HEK293 (cell line): Measurements from ENCODE around the gene HBEGF.

Experiments
- CTCF ChIA-PET: fragments of 350-600 bp; formaldehyde crosslinking; extraction: SDS; loops from one replicate; lab custom pipeline; 2021; ENCODE audit warnings: antibody characterized with exemption; lab: Yijun Ruan, JAX
- POLR2A ChIA-PET: fragments of 300-600 bp; formaldehyde crosslinking; extraction: SDS; loops from one replicate; lab custom pipeline; 2020; ENCODE audit warnings: antibody characterized with exemption, inconsistent platforms; lab: Yijun Ruan, JAX
- H3K27ac ChIP-seq: fragments of 200-500 bp; sonication (Bioruptor generic); 2 replicates; pipeline ENCODE4 v1.5.1; 2014; ENCODE audit warnings: low read depth, low read length, control low read depth, inconsistent platforms; ENCODE audit errors: extremely low read depth
- H3K36me3 ChIP-seq, 2 experiments: fragments of 200-500 bp in 1 of 2; sonication (Bioruptor generic) in 1 of 2; 1 replicate in 1 of 2; 2 replicates in 1 of 2; pipeline ENCODE4 v1.5.1; 2014 to 2017; ENCODE audit warnings: inconsistent platforms in 2 of 2, low read length in 2 of 2; ENCODE audit not compliant: control insufficient read depth in 2 of 2, insufficient read depth in 1 of 2
- H3K4me1 ChIP-seq: fragments of 200-500 bp; sonication (Bioruptor generic); 2 replicates; pipeline ENCODE4 v1.5.1; 2014; ENCODE audit warnings: mild to moderate bottlenecking, low read length, inconsistent platforms; ENCODE audit not compliant: control insufficient read depth, insufficient read depth
- H3K4me3 ChIP-seq: 2 replicates; pipeline ENCODE4 v1.5.1; 2011; ENCODE audit warnings: low read depth, mild to moderate bottlenecking, control low read depth, low read length, moderate library complexity
- H3K9me3 ChIP-seq: fragments of 200-500 bp; sonication (Bioruptor generic); 2 replicates; pipeline ENCODE4 v1.5.1; 2014; ENCODE audit warnings: low read depth, low read length, inconsistent platforms; ENCODE audit not compliant: control insufficient read depth, insufficient read depth
- BCL6B ChIP-seq: fragments of 450-650 bp; formaldehyde crosslinking; IDR thresholded peaks from 2 replicates; pipeline ENCODE4 v1.5.1; 2017; ENCODE audit warnings: missing biosample characterization, missing genetic modification characterization
- CTCF ChIP-seq: fragments of 450-650 bp; formaldehyde crosslinking; IDR thresholded peaks from 2 replicates; pipeline ENCODE4 v1.5.1; 2016; ENCODE audit warnings: missing biosample characterization, missing genetic modification characterization
- KLF9 ChIP-seq: fragments of 450-650 bp; formaldehyde crosslinking; IDR thresholded peaks from 2 replicates; pipeline ENCODE4 v1.5.1; 2016; ENCODE audit warnings: missing biosample characterization, missing genetic modification characterization, low read depth
- PRDM1 ChIP-seq: fragments of 450-650 bp; formaldehyde crosslinking; IDR thresholded peaks from 2 replicates; pipeline ENCODE4; 2016; ENCODE audit warnings: missing biosample characterization, missing genetic modification characterization
- SP7 ChIP-seq: fragments of 450-650 bp; formaldehyde crosslinking; IDR thresholded peaks from 2 replicates; pipeline ENCODE4 v1.5.1; 2016; ENCODE audit warnings: missing biosample characterization, missing genetic modification characterization
- ZBTB20 ChIP-seq: fragments of 450-650 bp; formaldehyde crosslinking; IDR thresholded peaks from 2 replicates; pipeline ENCODE4 v1.5.1; 2016; ENCODE audit warnings: missing biosample characterization, missing genetic modification characterization
- ZBTB21 ChIP-seq: fragments of 450-650 bp; formaldehyde crosslinking; IDR thresholded peaks from 2 replicates; pipeline ENCODE4 v1.5.1; 2017; ENCODE audit warnings: missing biosample characterization, missing genetic modification characterization
- ZFHX2 ChIP-seq: fragments of 450-650 bp; formaldehyde crosslinking; conservative IDR thresholded peaks from 2 replicates; pipeline ENCODE4 v1.5.1; 2016; ENCODE audit warnings: missing biosample characterization, missing genetic modification characterization
- ZNF112 ChIP-seq: fragments of 450-650 bp; formaldehyde crosslinking; IDR thresholded peaks from 2 replicates; pipeline ENCODE4 v1.5.0; 2017; ENCODE audit warnings: missing biosample characterization, missing genetic modification characterization
- ZNF157 ChIP-seq: fragments of 450-650 bp; formaldehyde crosslinking; IDR thresholded peaks from 2 replicates; pipeline ENCODE4 v1.5.1; 2016; ENCODE audit warnings: missing biosample characterization, missing genetic modification characterization
- ZNF202 ChIP-seq: fragments of 450-650 bp; formaldehyde crosslinking; IDR thresholded peaks from 2 replicates; pipeline ENCODE4 v1.5.1; 2016; ENCODE audit warnings: missing biosample characterization, missing genetic modification characterization, borderline replicate concordance
- ZNF311 ChIP-seq: fragments of 450-650 bp; formaldehyde crosslinking; IDR thresholded peaks from 2 replicates; pipeline ENCODE4 v1.5.1; 2017; ENCODE audit warnings: missing biosample characterization, missing genetic modification characterization, borderline replicate concordance
- ZNF335 ChIP-seq: fragments of 450-650 bp; formaldehyde crosslinking; conservative IDR thresholded peaks from 2 replicates; pipeline ENCODE4 v1.5.1; 2016; ENCODE audit warnings: missing biosample characterization, missing genetic modification characterization
- ZNF501 ChIP-seq: fragments of 450-650 bp; formaldehyde crosslinking; IDR thresholded peaks from 2 replicates; pipeline ENCODE4 v1.5.1; 2016; ENCODE audit warnings: missing biosample characterization, missing genetic modification characterization
- ZNF623 ChIP-seq: fragments of 450-650 bp; formaldehyde crosslinking; IDR thresholded peaks from 2 replicates; pipeline ENCODE4 v1.5.1; 2016; ENCODE audit warnings: missing biosample characterization, missing genetic modification characterization
- ZNF624 ChIP-seq: fragments of 450-650 bp; formaldehyde crosslinking; IDR thresholded peaks from 2 replicates; pipeline ENCODE4 v1.5.1; 2017; ENCODE audit warnings: missing biosample characterization, missing genetic modification characterization
- ZNF654 ChIP-seq: fragments of 450-650 bp; formaldehyde crosslinking; IDR thresholded peaks from 2 replicates; pipeline ENCODE4 v1.5.1; 2016; ENCODE audit warnings: low read depth, missing biosample characterization, missing genetic modification characterization
- ZNF76 ChIP-seq: fragments of 450-650 bp; formaldehyde crosslinking; IDR thresholded peaks from 2 replicates; pipeline ENCODE4; 2016; ENCODE audit warnings: low read depth, missing biosample characterization, missing genetic modification characterization, borderline replicate concordance
- ZNF791 ChIP-seq: fragments of 450-650 bp; formaldehyde crosslinking; IDR thresholded peaks from 2 replicates; pipeline ENCODE4 v1.5.1; 2016; ENCODE audit warnings: missing biosample characterization, missing genetic modification characterization
- ZNF792 ChIP-seq: fragments of 450-650 bp; formaldehyde crosslinking; IDR thresholded peaks from 2 replicates; pipeline ENCODE4 v1.5.1; 2016; ENCODE audit warnings: missing biosample characterization, missing genetic modification characterization
- ZSCAN5A ChIP-seq: fragments of 450-650 bp; formaldehyde crosslinking; IDR thresholded peaks from 2 replicates; pipeline ENCODE4 v1.5.1; 2016; ENCODE audit warnings: missing biosample characterization, missing genetic modification characterization
- TF ChIP-seq, protein P1 (sequence below): fragments of 450-650 bp; formaldehyde crosslinking; IDR thresholded peaks from 2 replicates; pipeline ENCODE4 v1.5.1; 2016; ENCODE audit warnings: missing biosample characterization, missing genetic modification characterization, borderline replicate concordance

Gene HBEGF

GRCh38 chr5:140362875-140363630 lies 16.6 kb upstream of the HBEGF start (continued):
- TF ChIP-seq, protein P1, sequence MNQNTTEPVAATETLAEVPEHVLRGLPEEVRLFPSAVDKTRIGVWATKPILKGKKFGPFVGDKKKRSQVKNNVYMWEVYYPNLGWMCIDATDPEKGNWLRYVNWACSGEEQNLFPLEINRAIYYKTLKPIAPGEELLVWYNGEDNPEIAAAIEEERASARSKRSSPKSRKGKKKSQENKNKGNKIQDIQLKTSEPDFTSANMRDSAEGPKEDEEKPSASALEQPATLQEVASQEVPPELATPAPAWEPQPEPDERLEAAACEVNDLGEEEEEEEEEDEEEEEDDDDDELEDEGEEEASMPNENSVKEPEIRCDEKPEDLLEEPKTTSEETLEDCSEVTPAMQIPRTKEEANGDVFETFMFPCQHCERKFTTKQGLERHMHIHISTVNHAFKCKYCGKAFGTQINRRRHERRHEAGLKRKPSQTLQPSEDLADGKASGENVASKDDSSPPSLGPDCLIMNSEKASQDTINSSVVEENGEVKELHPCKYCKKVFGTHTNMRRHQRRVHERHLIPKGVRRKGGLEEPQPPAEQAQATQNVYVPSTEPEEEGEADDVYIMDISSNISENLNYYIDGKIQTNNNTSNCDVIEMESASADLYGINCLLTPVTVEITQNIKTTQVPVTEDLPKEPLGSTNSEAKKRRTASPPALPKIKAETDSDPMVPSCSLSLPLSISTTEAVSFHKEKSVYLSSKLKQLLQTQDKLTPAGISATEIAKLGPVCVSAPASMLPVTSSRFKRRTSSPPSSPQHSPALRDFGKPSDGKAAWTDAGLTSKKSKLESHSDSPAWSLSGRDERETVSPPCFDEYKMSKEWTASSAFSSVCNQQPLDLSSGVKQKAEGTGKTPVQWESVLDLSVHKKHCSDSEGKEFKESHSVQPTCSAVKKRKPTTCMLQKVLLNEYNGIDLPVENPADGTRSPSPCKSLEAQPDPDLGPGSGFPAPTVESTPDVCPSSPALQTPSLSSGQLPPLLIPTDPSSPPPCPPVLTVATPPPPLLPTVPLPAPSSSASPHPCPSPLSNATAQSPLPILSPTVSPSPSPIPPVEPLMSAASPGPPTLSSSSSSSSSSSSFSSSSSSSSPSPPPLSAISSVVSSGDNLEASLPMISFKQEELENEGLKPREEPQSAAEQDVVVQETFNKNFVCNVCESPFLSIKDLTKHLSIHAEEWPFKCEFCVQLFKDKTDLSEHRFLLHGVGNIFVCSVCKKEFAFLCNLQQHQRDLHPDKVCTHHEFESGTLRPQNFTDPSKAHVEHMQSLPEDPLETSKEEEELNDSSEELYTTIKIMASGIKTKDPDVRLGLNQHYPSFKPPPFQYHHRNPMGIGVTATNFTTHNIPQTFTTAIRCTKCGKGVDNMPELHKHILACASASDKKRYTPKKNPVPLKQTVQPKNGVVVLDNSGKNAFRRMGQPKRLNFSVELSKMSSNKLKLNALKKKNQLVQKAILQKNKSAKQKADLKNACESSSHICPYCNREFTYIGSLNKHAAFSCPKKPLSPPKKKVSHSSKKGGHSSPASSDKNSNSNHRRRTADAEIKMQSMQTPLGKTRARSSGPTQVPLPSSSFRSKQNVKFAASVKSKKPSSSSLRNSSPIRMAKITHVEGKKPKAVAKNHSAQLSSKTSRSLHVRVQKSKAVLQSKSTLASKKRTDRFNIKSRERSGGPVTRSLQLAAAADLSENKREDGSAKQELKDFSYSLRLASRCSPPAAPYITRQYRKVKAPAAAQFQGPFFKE = no peak
- TF ChIP-seq ZNF623 (tag by site-specific recombination) (no peak), ZNF792 (tag by site-specific recombination) (no peak), ZNF624 (tag by site-specific recombination) (no peak), BCL6B (no peak), ZNF791 (tag by site-specific recombination) (no peak), ZNF654 (tag by site-specific recombination) (peak; percentile 45), KLF9 (tag by site-specific recombination) (no peak), ZSCAN5A (tag by site-specific recombination) (no peak), ZNF76 (tag by site-specific recombination) (no peak)

DNA sequence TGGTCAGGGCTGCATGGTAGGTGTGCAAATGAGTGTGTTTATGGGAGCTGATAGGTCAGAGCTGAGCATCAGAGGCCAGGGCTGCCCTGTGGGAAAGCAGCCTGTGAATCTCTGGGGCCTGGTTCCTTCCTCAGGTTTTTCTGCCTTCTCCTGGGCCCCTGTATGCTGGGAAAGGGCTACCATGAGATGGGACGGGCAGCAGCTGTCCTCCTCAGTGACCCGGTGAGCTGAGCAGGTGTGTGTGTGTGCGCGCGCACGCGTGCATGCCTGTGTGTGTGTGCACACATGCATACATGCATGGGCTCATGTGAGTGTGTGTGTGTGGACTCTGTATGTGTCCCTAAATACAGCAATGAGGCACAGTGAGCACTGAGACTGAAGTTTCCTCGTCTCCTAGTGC lies 15.9 kb upstream of the HBEGF start:
- no peaks in the 10 kb centered on the region for H3K36me3 ChIP-seq
- no peak for TF ChIP-seq CTCF
- no peak for TF ChIP-seq ZNF311 (tag by site-specific recombination)
- no peak for TF ChIP-seq ZNF335 (tag by site-specific recombination)
- TF ChIP-seq ZBTB21 (tag by site-specific recombination) = no peak
- no peak for TF ChIP-seq PRDM1 (tag by site-specific recombination)
- no peak for TF ChIP-seq ZBTB20
- TF ChIP-seq ZFHX2 (tag by site-specific recombination) = no peak
- no peak for TF ChIP-seq SP7 (tag by site-specific recombination)
- no peak for TF ChIP-seq ZNF202 (tag by site-specific recombination)
- no peak for TF ChIP-seq ZNF157 (tag by site-specific recombination)
- no peak for TF ChIP-seq ZNF501 (tag by site-specific recombination)
- no peak for TF ChIP-seq ZNF112
- H3K27ac ChIP-seq = no peak overlapping the region
- no peaks in the 10 kb centered on the region for H3K4me1 ChIP-seq
- ChIA-PET CTCF (interaction anchor here (0.7 to 4.7 kb wide), 4 partner anchors 11 to 126 kb away, joined by 4 to 88 read pairs (median 16); partner anchors contain the start of gene HBEGF), POLR2A (no interaction called here)
- no peaks in the 10 kb centered on the region for H3K9me3 ChIP-seq
- H3K4me3 ChIP-seq = no peak overlapping the region
